RCC 7860 (cell line): Measurements from ENCODE around the gene CGREF1.

Experiments used
- DNase-seq: peaks from one replicate; pipeline ENCODE4 v3.0.0-alpha.2; 2015; ENCODE audit warnings: low spot score
- FAIRE-seq: peaks from 2 replicates; lab custom pipeline; 2012; peaks lifted over from hg19 to GRCh38; lab: Jason Lieb, UNC

The CGREF1 gene

GRCh38 chr2:27089111-27089954, 29.6 kb downstream of the CGREF1 start:
- no peak for DNase-seq

GRCh38 chr2:27088634-27089033, 30.3 kb downstream of the CGREF1 start:
- no peak for FAIRE-seq

More at GRCh38 chr2:27089111-27089954, 29.6 kb downstream of the CGREF1 start:
- no peak for FAIRE-seq

GRCh38 chr2:27087823-27088410, 31.0 kb downstream of the CGREF1 start:
- DNase-seq, result no peak
- no peak for FAIRE-seq

More at GRCh38 chr2:27088634-27089033, 30.3 kb downstream of the CGREF1 start:
- no peak for DNase-seq

GRCh38 chr2:27086724-27087593, 32.0 kb downstream of the CGREF1 start, which contains the start of gene KHK:
Gene KHK, plus strand, starts transcription at chr2:27086772. Its CDS starts 488 bp downstream, at chr2:27087260.
- no peak for FAIRE-seq
- DNase-seq, result no peak

- FAIRE-seq, result no peak
Measured at GRCh38 chr2:27086090-27086723, 32.7 kb downstream of the CGREF1 start.

GRCh38 chr2:27085673-27086089, 33.2 kb downstream of the CGREF1 start:
- DNase-seq, result peak; percentile 22
- no peak for FAIRE-seq

More at GRCh38 chr2:27086090-27086723, 32.7 kb downstream of the CGREF1 start:
- DNase-seq, result peak; percentile 85

GRCh38 chr2:27085062-27085672, 33.8 kb downstream of the CGREF1 start:
- FAIRE-seq (no peak), DNase-seq (no peak)

- no peak for DNase-seq
- no peak for FAIRE-seq
Measured at GRCh38 chr2:27084297-27085061, 34.4 kb downstream of the CGREF1 start.

- DNase-seq (no peak), FAIRE-seq (no peak)
Measured at GRCh38 chr2:27083410-27084296, 35.3 kb downstream of the CGREF1 start.

GRCh38 chr2:27082773-27083409, 36.0 kb downstream of the CGREF1 start:
- DNase-seq (no peak), FAIRE-seq (no peak)

GRCh38 chr2:27081984-27082772, 36.8 kb downstream of the CGREF1 start:
- DNase-seq (no peak), FAIRE-seq (no peak)

- DNase-seq, result no peak
Measured at GRCh38 chr2:27080603-27080936, 38.4 kb downstream of the CGREF1 start.

GRCh38 chr2:27080140-27080469, 38.8 kb downstream of the CGREF1 start:
- no peak for FAIRE-seq
- DNase-seq, result no peak

More at GRCh38 chr2:27080603-27080936, 38.4 kb downstream of the CGREF1 start:
- FAIRE-seq, result no peak

- DNase-seq (no peak), FAIRE-seq (no peak)
Measured at GRCh38 chr2:27079233-27080139, 39.4 kb downstream of the CGREF1 start.

GRCh38 chr2:27078267-27079194, 40.4 kb downstream of the CGREF1 start, which contains the start of gene EMILIN1:
Gene EMILIN1, plus strand, starts transcription at chr2:27078615. Its CDS starts 451 bp downstream, at chr2:27079066.
- FAIRE-seq, result no peak
- DNase-seq, result no peak
